ENCODE results near the gene MINDY1.

The MINDY1 gene

GRCh38 chr1:151043163-151043562, 36.5 kb upstream of the MINDY1 start:
- Histone ChIP-seq H3K27me3 (replicated peaks; ENCODE audit: control insufficient read depth, insufficient read depth, low read length) (no peaks in the 10 kb centered on the region), H3K36me3 (ENCODE audit: control insufficient read depth, insufficient read depth, low read length) (no peaks in the 10 kb centered on the region), H3K4me3 (replicated peaks; ENCODE audit: low read depth, low read length) (no peak overlapping the region)
- no peak for DNase-seq (ENCODE audit: extremely low read depth, insufficient read length)
- TF ChIP-seq CTCF (IDR thresholded peaks at IDR 0.05; ENCODE audit: insufficient read depth, low read length, poor library complexity, severe bottlenecking): no peak

GRCh38 chr1:151039521-151039920, 32.8 kb upstream of the MINDY1 start:
- peaks cover 3% of the 10 kb centered on the region; the same call in 1 of the 2 replicates for H3K36me3 ChIP-seq (ENCODE audit: control insufficient read depth, insufficient read depth, low read length)
- H3K4me3 ChIP-seq (replicated peaks; ENCODE audit: low read depth, low read length): no peak overlapping the region
- H3K27me3 ChIP-seq (replicated peaks; ENCODE audit: control insufficient read depth, insufficient read depth, low read length): no peaks in the 10 kb centered on the region
- TF ChIP-seq CTCF (IDR thresholded peaks at IDR 0.05; ENCODE audit: insufficient read depth, low read length, poor library complexity, severe bottlenecking): no peak
- no peak for DNase-seq (ENCODE audit: extremely low read depth, insufficient read length)

GRCh38 chr1:151037032-151037431, 30.3 kb upstream of the MINDY1 start:
- H3K4me3 ChIP-seq (replicated peaks; ENCODE audit: low read depth, low read length): no peak overlapping the region
- no peak for DNase-seq (ENCODE audit: extremely low read depth, insufficient read length)
- H3K27me3 ChIP-seq (replicated peaks; ENCODE audit: control insufficient read depth, insufficient read depth, low read length): no peaks in the 10 kb centered on the region
- no peak for TF ChIP-seq CTCF (IDR thresholded peaks at IDR 0.05; ENCODE audit: insufficient read depth, low read length, poor library complexity, severe bottlenecking)
- H3K36me3 ChIP-seq (ENCODE audit: control insufficient read depth, insufficient read depth, low read length): peaks cover 6% of the 10 kb centered on the region

- no peaks in the 10 kb centered on the region for H3K27me3 ChIP-seq (replicated peaks; ENCODE audit: control insufficient read depth, insufficient read depth, low read length)
- peaks cover 6% of the 10 kb centered on the region for H3K36me3 ChIP-seq (ENCODE audit: control insufficient read depth, insufficient read depth, low read length)
- no peak within 1 kb of the TSS for H3K4me3 ChIP-seq (replicated peaks; ENCODE audit: low read depth, low read length)
- no peak for DNase-seq (ENCODE audit: extremely low read depth, insufficient read length)
- TF ChIP-seq CTCF (IDR thresholded peaks at IDR 0.05; ENCODE audit: insufficient read depth, low read length, poor library complexity, severe bottlenecking): no peak
These were observed 29.7 kb upstream of the MINDY1 start, which contains the start of gene BNIPL for GRCh38 chr1:151036356-151036755. BNIPL (plus strand) TSS chr1:151036586; CDS start chr1:151036726, 140 bp downstream.

- H3K4me3 ChIP-seq (replicated peaks; ENCODE audit: low read depth, low read length): no peak overlapping the region
- no peak for DNase-seq (ENCODE audit: extremely low read depth, insufficient read length)
- no peak for TF ChIP-seq CTCF (IDR thresholded peaks at IDR 0.05; ENCODE audit: insufficient read depth, low read length, poor library complexity, severe bottlenecking)
- H3K27me3 ChIP-seq (replicated peaks; ENCODE audit: control insufficient read depth, insufficient read depth, low read length): no peaks in the 10 kb centered on the region
- peaks cover 6% of the 10 kb centered on the region for H3K36me3 ChIP-seq (ENCODE audit: control insufficient read depth, insufficient read depth, low read length)
These were observed 28.5 kb upstream of the MINDY1 start for GRCh38 chr1:151035167-151035566.

- TF ChIP-seq CTCF (IDR thresholded peaks at IDR 0.05; ENCODE audit: insufficient read depth, low read length, poor library complexity, severe bottlenecking): no peak
- no peaks in the 10 kb centered on the region for H3K27me3 ChIP-seq (replicated peaks; ENCODE audit: control insufficient read depth, insufficient read depth, low read length)
- H3K36me3 ChIP-seq (ENCODE audit: control insufficient read depth, insufficient read depth, low read length): peaks cover 11% of the 10 kb centered on the region
- DNase-seq (ENCODE audit: extremely low read depth, insufficient read length): no peak
- H3K4me3 ChIP-seq (replicated peaks; ENCODE audit: low read depth, low read length): no peak overlapping the region
These were observed 25.5 kb upstream of the MINDY1 start for GRCh38 chr1:151032164-151032563.
